ENCODE results near the gene CUEDC2.

CUEDC2 gene

DNA sequence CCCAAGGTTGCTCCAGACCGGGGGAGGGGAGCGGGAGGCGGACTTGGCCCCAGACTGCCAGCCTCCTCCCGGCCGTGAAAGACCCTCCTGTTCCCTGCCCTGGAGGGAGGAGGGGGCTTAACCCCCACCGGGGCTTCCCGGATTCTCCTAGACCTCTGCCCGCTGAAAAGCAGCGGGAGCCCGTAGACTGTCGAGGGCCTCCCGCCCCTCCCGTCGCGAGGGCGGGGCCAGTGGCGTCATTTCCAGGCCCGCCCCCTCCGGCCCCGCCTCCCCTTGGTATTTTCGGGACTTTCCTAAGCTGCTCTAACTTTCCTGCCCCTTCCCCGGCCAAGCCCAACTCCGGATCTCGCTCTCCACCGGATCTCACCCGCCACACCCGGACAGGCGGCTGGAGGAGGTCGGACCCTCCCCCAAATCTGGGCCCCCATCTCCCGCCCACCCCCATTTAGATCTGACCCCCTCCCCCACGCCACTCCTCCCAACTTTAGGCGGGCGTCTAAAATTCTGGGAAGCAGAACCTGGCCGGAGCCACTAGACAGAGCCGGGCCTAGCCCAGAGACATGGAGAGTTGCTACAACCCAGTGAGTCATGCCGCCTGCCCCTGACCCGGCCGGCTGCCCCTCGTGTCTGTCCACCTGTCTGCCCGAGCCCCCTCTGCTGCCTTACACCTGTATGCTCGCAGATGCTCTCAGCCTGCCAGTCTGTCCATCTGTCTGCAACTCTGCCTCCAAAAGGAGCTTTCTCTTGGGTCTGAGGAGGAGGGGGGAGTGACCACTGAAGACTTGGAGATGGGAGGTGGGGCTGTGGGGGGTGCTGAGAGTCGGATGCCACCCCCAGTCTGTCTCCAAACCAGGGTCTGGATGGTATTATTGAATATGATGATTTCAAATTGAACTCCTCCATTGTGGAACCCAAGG lies 36.7 kb downstream of the CUEDC2 start, which contains the start of gene NFKB2:
NFKB2 (plus strand) TSS at position 306 of the 917 bp plus-strand sequence; CDS start at position 561, 255 bp downstream.
- peak; percentile 91 for DNase-seq

- DNase-seq: peak; percentile 69
These were observed 37.5 kb downstream of the CUEDC2 start for GRCh38 chr10:102394801-102395399.

DNA sequence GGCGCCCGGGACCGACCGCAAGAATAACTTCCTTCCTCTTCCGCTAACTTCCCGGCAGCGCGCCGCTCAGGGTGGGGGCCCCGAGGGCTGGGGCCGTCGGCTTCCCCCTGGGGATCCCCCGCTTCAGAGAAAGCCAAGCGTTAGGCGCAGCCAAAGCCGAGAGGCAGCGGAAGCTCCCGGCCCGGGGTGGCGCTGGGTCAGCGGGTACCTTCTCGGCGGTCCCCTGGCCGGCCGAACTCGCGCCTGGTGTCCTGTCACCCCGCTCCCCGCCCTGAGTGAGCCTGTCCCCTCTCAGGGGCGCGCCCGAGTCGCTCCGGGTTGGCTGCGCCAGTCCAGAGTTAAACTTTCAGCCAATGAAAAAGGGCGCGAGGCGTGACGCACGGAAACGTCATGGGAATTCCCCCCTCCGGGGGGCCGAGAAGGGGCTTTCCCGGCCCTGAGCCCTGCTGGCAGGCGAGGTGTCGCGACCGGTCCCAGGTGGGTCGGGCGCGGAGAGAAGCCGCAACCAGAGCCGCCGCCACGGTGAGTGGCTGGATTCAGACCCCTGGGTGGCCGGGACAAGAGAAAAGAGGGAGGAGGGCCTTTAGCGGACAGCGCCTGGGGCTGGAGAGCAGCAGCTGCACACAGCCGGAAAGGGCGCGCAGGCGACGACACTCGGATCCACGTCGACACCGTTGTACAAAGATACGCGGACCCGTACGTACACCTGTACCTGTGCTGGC lies 38.1 kb downstream of the CUEDC2 start:
- peak; percentile 99 for DNase-seq

- DNase-seq: no peak
These were observed 38.8 kb downstream of the CUEDC2 start for GRCh38 chr10:102393411-102394078.

- DNase-seq: no peak
These were observed 40.1 kb downstream of the CUEDC2 start for GRCh38 chr10:102392306-102392705.

GRCh38 chr10:102389894-102390293 lies 42.5 kb downstream of the CUEDC2 start:
- DNase-seq: no peak

DNA sequence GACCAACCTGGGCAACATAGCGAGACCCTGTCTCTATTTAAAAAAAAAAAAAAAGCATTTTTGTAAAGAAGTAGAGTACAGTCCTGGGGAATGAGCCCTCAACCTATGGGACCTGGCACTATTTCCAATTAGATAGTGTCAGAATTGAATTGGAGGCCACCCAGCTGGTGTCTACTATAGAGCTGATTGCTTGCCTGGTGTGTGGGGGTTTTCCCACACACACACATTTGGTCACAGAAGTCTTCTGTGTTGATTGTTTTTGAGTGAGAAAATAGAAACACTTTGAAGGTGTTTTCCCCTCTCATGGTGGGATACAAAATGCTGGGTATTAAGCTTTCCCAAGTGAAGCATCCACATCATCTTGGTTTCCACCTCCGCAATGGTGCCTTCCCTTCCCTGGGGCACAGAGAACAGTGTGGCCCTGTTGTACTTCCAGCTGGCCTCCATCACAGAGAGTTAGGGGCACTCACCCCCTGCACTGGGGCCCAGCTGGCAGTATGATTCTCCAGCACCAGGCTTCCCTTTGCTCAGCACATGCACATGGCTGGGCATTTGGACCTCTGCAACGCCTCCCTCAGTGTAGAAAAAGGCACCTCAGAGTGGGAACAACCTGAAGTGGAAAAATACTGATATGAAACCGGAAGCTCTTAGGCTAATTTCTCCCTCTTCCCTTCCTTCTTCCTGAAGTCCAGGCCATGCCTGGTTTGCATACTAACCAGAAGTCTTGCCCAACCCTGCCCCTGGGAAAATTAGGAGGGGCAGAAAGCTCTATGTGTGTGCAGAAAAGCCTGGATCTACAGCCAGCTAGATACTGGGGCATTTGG lies 47.6 kb downstream of the CUEDC2 start:
- DNase-seq: no peak

DNA sequence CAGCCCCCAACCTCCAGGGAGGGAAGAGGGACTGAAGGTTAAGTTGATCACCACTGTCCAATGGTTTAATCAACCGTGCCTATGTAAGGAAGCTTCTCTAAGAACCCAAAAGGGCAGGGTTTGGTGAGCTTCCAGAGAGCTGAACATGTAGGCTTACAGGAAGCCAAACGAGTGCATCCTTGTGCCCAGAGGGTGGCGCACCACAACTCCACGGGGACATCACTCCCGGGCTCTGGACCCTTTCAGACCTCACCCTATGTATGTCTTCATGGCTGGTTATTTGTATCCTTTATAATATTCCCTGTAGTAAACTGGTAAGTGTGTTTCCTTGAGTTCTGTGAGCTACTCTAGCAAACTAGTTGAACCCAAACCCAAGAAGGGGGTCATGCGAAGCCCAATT lies 48.3 kb downstream of the CUEDC2 start:
- peak; percentile 15 for DNase-seq

GRCh38 chr10:102382871-102383270 lies 49.5 kb downstream of the CUEDC2 start:
- no peak for DNase-seq

DNA sequence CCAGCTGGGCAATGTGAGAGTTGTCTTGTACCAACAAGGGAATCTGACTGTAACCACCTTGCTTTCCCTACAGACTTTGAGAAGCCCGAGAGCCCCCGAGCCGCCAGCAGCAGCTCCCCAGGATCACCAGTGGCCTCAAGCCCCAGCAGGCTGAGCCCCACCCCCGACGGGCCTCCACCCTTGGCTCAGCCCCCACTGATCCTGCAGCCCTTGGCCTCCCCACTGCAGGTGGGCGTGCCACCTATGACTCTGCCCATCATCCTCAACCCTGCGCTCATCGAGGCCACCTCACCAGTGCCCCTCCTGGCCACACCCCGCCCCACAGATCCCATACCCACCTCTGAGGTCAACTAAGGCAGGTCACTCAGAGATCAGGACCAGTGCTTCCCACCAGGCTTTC lies 50.4 kb downstream of the CUEDC2 start:
- DNase-seq: no peak

DNA sequence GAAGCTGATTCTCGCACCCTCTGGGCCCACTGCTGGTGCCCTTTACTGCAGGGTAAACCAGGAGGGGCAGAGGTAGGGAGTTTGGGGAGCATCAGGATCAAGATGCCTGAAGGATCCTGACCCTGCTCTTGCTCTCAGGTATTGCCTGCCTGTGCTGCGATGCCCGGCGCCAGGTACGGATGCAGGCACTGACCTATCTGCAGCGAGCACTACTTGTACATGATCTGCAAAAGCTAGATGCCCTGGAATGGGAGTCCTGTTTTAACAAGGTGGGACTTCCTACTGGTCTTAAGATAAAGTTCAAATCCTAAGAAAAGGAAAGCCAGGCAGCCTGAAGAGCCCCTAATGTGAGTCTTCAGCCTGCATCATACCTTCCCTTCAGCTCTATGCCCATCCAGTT lies 53.0 kb downstream of the CUEDC2 start:
- no peak for DNase-seq

DNA sequence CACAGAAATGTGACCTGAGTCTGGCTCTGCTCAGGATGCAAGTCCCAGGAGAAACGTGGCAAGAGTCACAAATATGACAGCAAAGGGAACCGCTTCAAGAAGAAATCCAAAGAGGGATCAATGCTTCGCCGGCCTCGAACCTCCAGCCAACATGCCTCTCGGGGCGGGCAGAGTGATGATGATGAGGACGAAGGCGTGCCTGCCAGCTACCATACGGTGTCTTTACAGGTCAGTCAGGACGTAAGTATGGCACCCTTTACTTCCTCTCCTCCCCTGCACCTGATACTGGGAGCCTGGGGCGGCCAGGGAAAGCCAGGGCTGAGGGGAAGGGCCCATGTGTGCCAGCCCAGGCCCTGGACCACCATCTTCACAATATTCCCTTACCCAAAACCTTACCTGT lies 55.5 kb downstream of the CUEDC2 start:
- DNase-seq: no peak

DNA sequence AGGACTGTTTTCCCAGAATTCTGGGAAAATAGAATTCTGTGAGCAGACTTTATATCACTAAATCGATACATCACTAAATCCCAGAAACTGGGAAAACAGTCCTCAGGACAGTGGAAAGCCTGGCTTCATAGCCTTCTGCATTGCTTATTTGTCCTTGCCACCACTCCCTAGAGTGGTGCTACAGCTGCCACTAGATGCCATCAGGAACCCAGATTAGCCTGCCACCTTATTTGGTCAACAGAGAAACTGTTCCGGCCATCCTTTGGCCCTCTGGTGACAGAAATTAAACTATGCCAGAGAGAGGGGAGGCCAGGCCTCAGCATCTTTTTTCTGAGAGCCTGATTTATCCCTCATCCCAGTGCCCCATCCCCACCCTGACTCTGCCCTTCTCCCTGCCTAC lies 56.5 kb downstream of the CUEDC2 start:
- no peak for DNase-seq

DNA sequence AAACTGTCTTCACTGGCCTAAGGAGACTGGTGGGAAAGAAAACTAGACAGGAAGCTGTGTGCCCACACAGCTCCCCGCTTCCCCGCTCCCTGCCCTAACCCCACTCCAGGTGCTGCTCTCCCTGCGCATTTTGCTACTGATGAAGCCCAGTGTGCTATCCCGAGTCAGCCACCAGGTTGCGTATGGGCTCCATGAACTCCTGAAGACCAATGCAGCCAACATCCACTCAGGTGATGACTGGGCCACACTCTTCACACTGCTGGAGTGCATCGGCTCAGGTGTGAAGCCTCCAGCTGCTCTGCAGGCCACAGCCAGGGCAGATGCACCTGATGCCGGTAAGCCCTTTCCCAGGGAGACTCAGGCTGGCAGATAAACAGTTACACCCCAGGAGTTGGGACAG lies 57.1 kb downstream of the CUEDC2 start:
- DNase-seq: no peak
